Neuronal stem cell (in vitro differentiated cells): ENCODE data around the gene NFATC2.
"Not testable (repeated sequence)": the region's sequence is repeated elsewhere in the genome, so short reads cannot be mapped to it uniquely, and the experiment has no call there.

Experiments
- DNase-seq: peaks from one replicate; pipeline ENCODE4 v3.0.0-alpha.2; 2013; ENCODE audit warnings: low spot score
- H2AFZ ChIP-seq: one replicate; pipeline ENCODE4 v1.6.1; 2013; ENCODE audit warnings: mild to moderate bottlenecking, low read length, inconsistent platforms
- H2AK5ac ChIP-seq: 2 replicates; pipeline ENCODE4 v1.6.1; 2013; ENCODE audit warnings: low read depth, mild to moderate bottlenecking, inconsistent platforms, low read length, moderate library complexity, mixed read lengths
- H2BK120ac ChIP-seq: 2 replicates; pipeline ENCODE4 v1.6.1; 2013; ENCODE audit warnings: low read depth, mild to moderate bottlenecking, inconsistent platforms, low read length, moderate library complexity, mixed read lengths
- H2BK12ac ChIP-seq: one replicate; pipeline ENCODE4 v1.6.1; 2013; ENCODE audit warnings: low read length, inconsistent platforms
- H2BK15ac ChIP-seq: 2 replicates; pipeline ENCODE4 v1.6.1; 2013; ENCODE audit warnings: mild to moderate bottlenecking, low read length, inconsistent platforms, mixed read lengths
- H2BK5ac ChIP-seq: one replicate; pipeline ENCODE4 v1.6.1; 2013; ENCODE audit warnings: inconsistent platforms, mild to moderate bottlenecking, low read length, moderate library complexity
- H3K14ac ChIP-seq: one replicate; pipeline ENCODE4 v1.6.1; 2013; ENCODE audit warnings: low read length, inconsistent platforms
- H3K18ac ChIP-seq: 2 replicates; pipeline ENCODE4 v1.6.1; 2013; ENCODE audit warnings: low read length, inconsistent platforms
- H3K23ac ChIP-seq: 2 replicates; pipeline ENCODE4 v1.6.1; 2013; ENCODE audit warnings: low read depth, mild to moderate bottlenecking, mixed read lengths, low read length, inconsistent platforms; ENCODE audit not compliant: poor library complexity
- H3K27ac ChIP-seq: replicated peaks from 3 replicates; pipeline ENCODE4 v1.5.1; 2013; ENCODE audit warnings: low read length, inconsistent platforms
- H3K27me3 ChIP-seq, 3 experiments: 2 replicates each; pipeline ENCODE4 v1.6.1; 2013; ENCODE audit warnings: low read length in 3 of 3, mild to moderate bottlenecking in 2 of 3, inconsistent platforms in 1 of 3, low read depth in 1 of 3, mixed read lengths in 1 of 3, moderate library complexity in 1 of 3; ENCODE audit not compliant: control insufficient read depth in 3 of 3, insufficient read depth in 3 of 3
- H3K36me3 ChIP-seq, 2 donors: replicated peaks in 1 of 2; 2 replicates each; pipeline ENCODE4 v1.6.1; 2013; ENCODE audit warnings: low read length in 2 of 2; ENCODE audit not compliant: control insufficient read depth in 2 of 2, insufficient read depth in 2 of 2
- H3K4ac ChIP-seq: 2 replicates; pipeline ENCODE4 v1.6.1; 2013; ENCODE audit warnings: inconsistent platforms, mild to moderate bottlenecking, low read length, moderate library complexity
- H3K4me1 ChIP-seq, 2 donors: 1 replicate in 1 of 2; 2 replicates in 1 of 2; pipeline ENCODE4 v1.6.1; 2013; ENCODE audit warnings: low read length in 2 of 2, low read depth in 1 of 2; ENCODE audit not compliant: control insufficient read depth in 2 of 2, insufficient read depth in 1 of 2
- H3K4me2 ChIP-seq: one replicate; pipeline ENCODE4 v1.6.1; 2013; ENCODE audit warnings: mild to moderate bottlenecking, low read length, inconsistent platforms; ENCODE audit not compliant: insufficient read depth, poor library complexity, severe bottlenecking
- H3K4me3 ChIP-seq, 2 donors: 2 replicates each; pipeline ENCODE4 v1.5.1; 2013; ENCODE audit warnings: low read length in 2 of 2, mild to moderate bottlenecking in 2 of 2, inconsistent platforms in 1 of 2, moderate library complexity in 1 of 2
- H3K79me1 ChIP-seq: one replicate; pipeline ENCODE4 v1.6.1; 2013; ENCODE audit warnings: low read depth, mild to moderate bottlenecking, inconsistent platforms, low read length, moderate library complexity
- H3K9ac ChIP-seq: one replicate; pipeline ENCODE4 v1.6.1; 2013; ENCODE audit warnings: mild to moderate bottlenecking, low read depth, low read length, inconsistent platforms; ENCODE audit not compliant: poor library complexity
- H3K9me3 ChIP-seq, 2 donors: replicated peaks in 1 of 2; 2 replicates each; pipeline versions ENCODE3 to v1.6.1; 2013; ENCODE audit warnings: low read length in 2 of 2, mild to moderate bottlenecking in 2 of 2, inconsistent platforms in 1 of 2, low read depth in 1 of 2, mixed read lengths in 1 of 2, moderate library complexity in 1 of 2; ENCODE audit not compliant: control insufficient read depth in 2 of 2, insufficient read depth in 1 of 2
- H4K8ac ChIP-seq: one replicate; pipeline ENCODE4 v1.6.1; 2013; ENCODE audit warnings: low read depth, mild to moderate bottlenecking, inconsistent platforms, low read length, moderate library complexity
- H4K91ac ChIP-seq: one replicate; pipeline ENCODE4 v1.6.1; 2013; ENCODE audit warnings: low read length, low read depth, mild to moderate bottlenecking, inconsistent platforms; ENCODE audit not compliant: poor library complexity
- WGBS, 2 donors: extraction: QIAGEN DNeasy Blood & Tissue Kit; methylation state at CpG; one replicate each; pipeline ENCODE4 v1.1.7; 2013; ENCODE audit warnings: missing lambda C conversion rate in 2 of 2, mixed read lengths in 1 of 2; ENCODE audit not compliant: insufficient read length in 2 of 2, insufficient replicate concordance in 1 of 2; ENCODE audit errors: extremely low coverage in 2 of 2; 5-methylcytosine and 5-hydroxymethylcytosine counted together

Gene NFATC2

GRCh38 chr20:51343802-51344201 is 198.7 kb downstream of the NFATC2 start:
- not testable (repeated sequence) for H2BK120ac ChIP-seq, H3K9ac ChIP-seq, H3K4ac ChIP-seq, H3K9me3 ChIP-seq, H3K14ac ChIP-seq, H3K18ac ChIP-seq, H4K91ac ChIP-seq, H3K27ac ChIP-seq, H3K4me1 ChIP-seq, H4K8ac ChIP-seq, H2AK5ac ChIP-seq, H3K4me2 ChIP-seq, H2BK15ac ChIP-seq, H3K4me3 ChIP-seq, DNase-seq, H2AFZ ChIP-seq, H3K79me1 ChIP-seq, H2BK12ac ChIP-seq, H2BK5ac ChIP-seq, H3K23ac ChIP-seq, H3K36me3 ChIP-seq
- whole genome bisulfite sequencing, 2 donors: no CpG with 5 or more reads among the region's 3 CpGs
- H3K27me3 ChIP-seq: peaks cover 0 to 15% (median 0%) of the 10 kb centered on the region in 3 experiments

- WGBS, 2 donors: no CpG with 5 or more reads among the region's 8 CpGs
- Histone ChIP-seq H3K18ac (no peak overlapping the region), H3K14ac (no peak overlapping the region), H2BK15ac (no peak overlapping the region), H2BK5ac (no peak overlapping the region), H4K91ac (no peak overlapping the region), H2BK120ac (no peak overlapping the region), H4K8ac (no peak overlapping the region), H3K9me3 (no peaks in the 10 kb centered on the region), H2AFZ (no peak overlapping the region), H3K4ac (no peak overlapping the region), H2AK5ac (no peak overlapping the region), H3K4me1 (no peaks in the 10 kb centered on the region), H3K79me1 (no peaks in the 10 kb centered on the region), H3K36me3 (no peaks in the 10 kb centered on the region), H2BK12ac (no peak overlapping the region), H3K4me2 (no peak overlapping the region), H3K4me3 (no peak overlapping the region), H3K9ac (no peak overlapping the region), H3K27ac (no peak overlapping the region), H3K27me3 (peaks cover 0 to 16% (median 0%) of the 10 kb centered on the region in 3 experiments), H3K23ac (no peak overlapping the region)
- no peak for DNase-seq
Measured at GRCh38 chr20:51342510-51343236, 199.8 kb downstream of the NFATC2 start.

GRCh38 chr20:51341581-51341980 is 200.9 kb downstream of the NFATC2 start:
- Histone ChIP-seq H3K14ac (no peak overlapping the region), H3K27me3 (peaks cover 0 to 12% (median 0%) of the 10 kb centered on the region in 3 experiments), H3K9me3 (no peaks in the 10 kb centered on the region), H3K23ac (no peak overlapping the region), H3K4ac (no peak overlapping the region), H2AFZ (no peak overlapping the region), H3K4me2 (no peak overlapping the region), H3K36me3 (no peaks in the 10 kb centered on the region), H3K9ac (no peak overlapping the region), H4K8ac (no peak overlapping the region), H2BK5ac (no peak overlapping the region), H3K4me1 (no peaks in the 10 kb centered on the region), H2AK5ac (no peak overlapping the region), H2BK15ac (no peak overlapping the region), H3K18ac (no peak overlapping the region), H2BK120ac (no peak overlapping the region), H3K79me1 (no peaks in the 10 kb centered on the region), H2BK12ac (no peak overlapping the region), H3K4me3 (no peak overlapping the region), H4K91ac (no peak overlapping the region), H3K27ac (no peak overlapping the region)
- no peak for DNase-seq
- WGBS, 2 donors: no CpG with 5 or more reads among the region's 3 CpGs

GRCh38 chr20:51340451-51340840 is 202.1 kb downstream of the NFATC2 start:
- no peak overlapping the region for H2AK5ac ChIP-seq
- DNase-seq: no peak
- no peak overlapping the region for H3K9ac ChIP-seq
- H2BK15ac ChIP-seq: no peak overlapping the region
- no peak overlapping the region for H3K4me3 ChIP-seq
- no peak overlapping the region for H4K8ac ChIP-seq
- H3K4me2 ChIP-seq: no peak overlapping the region
- H3K4ac ChIP-seq: no peak overlapping the region
- peaks cover 0 to 11% (median 0%) of the 10 kb centered on the region in 3 experiments for H3K27me3 ChIP-seq
- H4K91ac ChIP-seq: no peak overlapping the region
- H2BK5ac ChIP-seq: no peak overlapping the region
- no peak overlapping the region for H3K18ac ChIP-seq
- no peak overlapping the region for H2BK120ac ChIP-seq
- H3K36me3 ChIP-seq: no peaks in the 10 kb centered on the region
- no peak overlapping the region for H2BK12ac ChIP-seq
- no peak overlapping the region for H3K23ac ChIP-seq
- H3K27ac ChIP-seq: no peak overlapping the region
- no peaks in the 10 kb centered on the region for H3K79me1 ChIP-seq
- no peaks in the 10 kb centered on the region for H3K9me3 ChIP-seq
- H2AFZ ChIP-seq: no peak overlapping the region
- H3K4me1 ChIP-seq: no peaks in the 10 kb centered on the region
- no peak overlapping the region for H3K14ac ChIP-seq
